Kidney (tissue), 14 donors: Measurements from ENCODE around the gene HOPX. TPM values are rescaled to one million over a fixed set of nuclear protein-coding genes. Genes with fewer than 3 reads are reported as not detected.

Experiments
- DNase-seq, 5 donors: peaks; one replicate each; pipeline ENCODE4 v3.0.0-alpha.2; 2013 to 2020
- FAIRE-seq: peaks from 2 replicates; lab custom pipeline; 2012; peaks lifted over from hg19 to GRCh38; lab: Jason Lieb, UNC
- H3K27ac ChIP-seq, 2 donors: one replicate each; pipeline ENCODE4 v1.7.0; 2013; ENCODE audit warnings: low read depth in 2 of 2, low read length in 2 of 2, inconsistent platforms in 1 of 2
- H3K27me3 ChIP-seq: one replicate; pipeline ENCODE4 v1.7.1; 2013; ENCODE audit warnings: low read length, inconsistent platforms; ENCODE audit not compliant: control insufficient read depth, insufficient read depth
- H3K36me3 ChIP-seq, 3 donors: one replicate each; pipeline versions ENCODE4 v1.7.0 to v1.7.1; 2013; ENCODE audit warnings: low read length in 3 of 3, control low read depth in 1 of 3, inconsistent platforms in 1 of 3; ENCODE audit not compliant: insufficient read depth in 3 of 3, control insufficient read depth in 2 of 3
- H3K4me1 ChIP-seq, 3 donors: one replicate each; pipeline versions ENCODE4 v1.7.0 to v1.7.1; 2013; ENCODE audit warnings: low read length in 3 of 3, inconsistent platforms in 1 of 3, low read depth in 1 of 3; ENCODE audit not compliant: control insufficient read depth in 2 of 3, insufficient read depth in 2 of 3
- H3K4me3 ChIP-seq, 3 donors: one replicate each; pipeline versions ENCODE4 v1.7.0 to v1.8.1; 2013; ENCODE audit warnings: low read length in 3 of 3, control low read depth in 1 of 3, inconsistent platforms in 1 of 3
- H3K9ac ChIP-seq, 3 donors: one replicate each; pipeline versions ENCODE4 v1.7.0 to v1.7.1; 2013; ENCODE audit warnings: low read length in 3 of 3, control low read depth in 1 of 3, inconsistent platforms in 1 of 3
- H3K9me3 ChIP-seq, 3 donors: one replicate each; pipeline versions ENCODE4 v1.7.0 to v1.7.1; 2013; ENCODE audit warnings: low read length in 3 of 3, control low read depth in 1 of 3, inconsistent platforms in 1 of 3; ENCODE audit not compliant: control insufficient read depth in 2 of 3, insufficient read depth in 1 of 3
- CTCF ChIP-seq: IDR thresholded peaks from 3 replicates; pipeline ENCODE4 v1.5.1; 2012; ENCODE audit warnings: mild to moderate bottlenecking, moderate library complexity, borderline replicate concordance; ENCODE audit not compliant: insufficient read depth; ENCODE audit errors: extremely low read depth
- intact Hi-C: fragments of 100-400 bp; cut with DNase I; formaldehyde crosslinking; loops from one replicate; pipeline ENCODE4 v1.11.1; 2022
- polyA plus RNA-seq: library from polyadenylated mRNA; stranded (reverse); fragments of 350-450 nt; fragmentation: Illumina TruSeq; extraction: RNeasy Lipid Tissue Mini Kit (QIAGEN cat#74804); gene quantifications from one replicate; pipeline ENCODE4 v1.2.3, GENCODE V29; 2014; ENCODE audit warnings: low read depth, low replicate concordance; ENCODE audit not compliant: insufficient read depth
- total RNA-seq: library from RNA; stranded (reverse); fragmentation: NEBNext Ultra II Directional; extraction: Animal tissue kit (Norgen Biotek cat#: 25700); gene quantifications from one replicate; pipeline ENCODE4 v1.2.1, GENCODE V29; 2021
- donor health status: control.
- donor health status: control.
- donor health status: control.
- donor health status: control.
- donor health status: control.
- donor health status: DM: yes; HTN: yes; CAD: no.
- donor health status: Normal renal cell carcinoma (clear cell type).

HOPX gene
- total and polyA plus RNA-seq, 2 donors from 2014 or later = 8.9 to 17.6 TPM

- FAIRE-seq (no peak), DNase-seq (peak; percentile 40 to 83 (median 56))
- H3K4me1 ChIP-seq = peaks cover 0 to 13% (median 0%) of the 10 kb centered on the region in 3 donors
Measured at GRCh38 chr4:56655627-56656345, 25.3 kb downstream of the HOPX start.

DNA sequence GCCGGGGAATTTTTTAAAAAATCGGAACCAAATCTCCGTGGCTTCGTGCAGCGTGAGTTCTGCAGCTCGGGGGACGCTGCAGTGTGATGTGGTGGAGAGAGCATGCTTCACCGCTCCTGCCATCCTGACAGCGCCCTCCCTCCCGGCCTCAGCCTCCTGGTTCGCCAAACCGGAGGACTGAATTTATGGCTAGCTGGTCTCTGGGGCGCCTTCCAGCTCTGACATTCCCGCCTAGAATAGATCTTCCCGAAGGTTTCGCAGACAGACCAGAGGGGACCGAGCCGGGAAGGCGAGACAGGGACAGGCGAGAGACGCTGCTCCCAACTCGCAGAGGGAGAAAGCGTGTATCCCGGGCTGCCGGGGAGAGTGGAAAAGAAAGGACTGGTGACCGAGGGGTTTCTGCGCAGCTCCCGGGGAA is 25.9 kb downstream of the HOPX start:
- Histone ChIP-seq H3K27me3 (peaks cover 7% of the 10 kb centered on the region), H3K9ac (no peak overlapping the region), H3K9me3 (no peaks in the 10 kb centered on the region), H3K36me3 (no peaks in the 10 kb centered on the region), H3K4me3 (peak overlapping the region; percentile 17 to 63 (median 46)), H3K4me1 (peaks cover 0 to 13% (median 0%) of the 10 kb centered on the region in 3 donors), H3K27ac (peak overlapping the region in 1 of 2 donors; percentile 43)
- FAIRE-seq (no peak), DNase-seq (peak; percentile 67 to 81 (median 75))
- intact Hi-C loops = no loop called here
- no peak for TF ChIP-seq CTCF

More at GRCh38 chr4:56655627-56656345, 25.3 kb downstream of the HOPX start:
- no peaks in the 10 kb centered on the region for H3K36me3 ChIP-seq
- H3K27me3 ChIP-seq = peaks cover 7% of the 10 kb centered on the region
- TF ChIP-seq CTCF = no peak
- peak overlapping the region; percentile 40 to 63 (median 60) for H3K4me3 ChIP-seq
- no peaks in the 10 kb centered on the region for H3K9me3 ChIP-seq
- intact Hi-C loops = no loop called here
- H3K9ac ChIP-seq = peak overlapping the region in 1 of 3 donors; percentile 26
- H3K27ac ChIP-seq = peak overlapping the region in 1 of 2 donors; percentile 43

DNA sequence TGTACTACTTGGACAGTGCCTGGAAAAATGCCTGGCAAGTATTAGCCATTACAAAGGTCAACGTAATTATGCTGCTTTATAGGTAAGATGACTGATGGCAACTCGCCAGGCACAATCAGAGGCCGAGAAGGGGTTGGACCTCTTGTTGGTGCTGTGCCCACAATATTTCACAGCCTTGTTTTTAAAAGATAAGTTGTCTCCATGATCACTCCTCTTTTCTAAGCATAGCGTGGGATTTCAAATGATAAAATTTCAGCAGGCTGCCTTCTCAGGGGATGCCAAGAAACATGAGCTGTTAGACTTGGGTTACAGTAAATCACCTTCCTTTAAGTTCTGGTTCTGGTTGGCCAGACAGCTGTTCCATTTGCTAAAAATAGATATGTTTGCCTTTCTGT is 26.9 kb downstream of the HOPX start:
- DNase-seq (peak in 2 of 5 donors; percentile 36 to 48), FAIRE-seq (no peak)
- intact Hi-C loops = no loop called here
- Histone ChIP-seq H3K27me3 (peaks cover 7% of the 10 kb centered on the region), H3K9ac (no peak overlapping the region), H3K27ac (no peak overlapping the region), H3K4me1 (peaks cover 0 to 13% (median 0%) of the 10 kb centered on the region in 3 donors), H3K36me3 (no peaks in the 10 kb centered on the region), H3K9me3 (no peaks in the 10 kb centered on the region), H3K4me3 (no peak overlapping the region)
- TF ChIP-seq CTCF = no peak
